ENCODE measurements around the gene SPATA31C1. TPM values are rescaled to one million over a fixed set of nuclear protein-coding genes. Genes with fewer than 3 reads are reported as not detected.
"Not testable (repeated sequence)": the region's sequence is repeated elsewhere in the genome, so short reads cannot be mapped to it uniquely, and the experiment has no call there.

SPATA31C1 gene
- not detected in 2 replicates for total RNA-seq (2014; rRNA removed; shearing (Covaris generic))
- polyA plus RNA-seq (2016; fragmentation: Nextera tagmentation; extraction: Ambion mirVana) = not detected in 2 replicates

DNA sequence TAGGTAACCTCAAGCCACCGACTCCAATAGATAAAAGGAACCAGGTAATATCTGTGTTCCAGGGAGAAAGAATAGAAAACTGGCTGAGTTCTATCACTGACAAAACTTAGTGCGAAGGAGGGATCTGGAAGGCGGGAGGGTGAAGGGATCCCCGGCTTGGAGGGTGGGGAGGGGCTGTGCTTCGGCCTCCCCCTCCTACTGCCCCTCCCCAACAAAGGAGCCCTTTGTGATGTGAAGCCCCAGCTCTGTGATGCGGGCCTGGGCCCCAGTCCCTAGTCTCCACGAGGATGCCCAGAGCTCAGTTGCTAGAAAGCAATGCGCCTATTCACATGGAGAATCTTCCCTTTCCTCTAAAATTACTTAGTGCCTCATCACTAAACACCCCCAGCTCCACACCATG lies at the start of gene SPATA31C1:
Gene SPATA31C1, plus strand, starts transcription at position 301 of the 400 bp plus-strand sequence.
- H3K27ac ChIP-seq; H2AFZ ChIP-seq; H3K4me3 ChIP-seq; H3K9ac ChIP-seq; H3K36me3 ChIP-seq (ENCODE audit: low read depth); H3K79me2 ChIP-seq (ENCODE audit: insufficient read depth); in situ Hi-C loops (cut with MboI); DNase-seq; H3K9me2 ChIP-seq (ENCODE audit: insufficient read depth); H4K20me1 ChIP-seq (ENCODE audit: insufficient read depth); H3K4me2 ChIP-seq (ENCODE audit: unreplicated experiment); H3K9me3 ChIP-seq (ENCODE audit: low read depth); H3K4me1 ChIP-seq (ENCODE audit: insufficient read depth); H3F3A ChIP-seq (ENCODE audit: insufficient read depth); H3K27me3 ChIP-seq (replicated peaks; ENCODE audit: insufficient read depth): not testable (repeated sequence)
- WGBS, 2 experiments (ENCODE audit: low coverage in 1 of 2, low lambda C conversion rate in 2 of 2, missing lambda C conversion rate in 2 of 2) = no CpG with 5 or more reads among the region's 8 CpGs

DNA sequence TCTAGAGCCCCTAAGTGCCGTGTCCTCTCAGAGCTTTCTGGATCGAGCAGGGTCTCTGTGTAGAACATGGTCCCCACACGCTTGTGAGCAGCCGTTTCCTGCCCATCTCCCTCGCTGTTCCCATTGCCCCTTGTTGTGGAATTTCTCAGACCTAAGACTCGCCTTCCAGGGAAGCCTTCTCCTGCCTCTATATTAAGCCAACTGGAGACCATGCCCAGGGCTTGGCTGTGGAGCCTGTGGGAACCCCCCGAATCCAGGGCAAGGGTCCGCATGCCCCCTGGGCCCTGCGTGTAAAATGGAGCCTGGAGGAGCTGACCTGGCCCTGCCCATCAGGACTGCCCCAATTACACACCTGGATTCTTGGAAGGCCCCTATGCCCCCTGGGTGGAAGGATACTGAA lies 49.6 kb upstream of the SPATA31C1 start:
- Histone ChIP-seq H4K20me1 (ENCODE audit: insufficient read depth) (no peaks in the 10 kb centered on the region), H3K4me2 (ENCODE audit: unreplicated experiment) (no peak overlapping the region), H3K9ac (no peak overlapping the region), H3K79me2 (ENCODE audit: insufficient read depth) (no peaks in the 10 kb centered on the region), H3K36me3 (ENCODE audit: low read depth) (no peaks in the 10 kb centered on the region), H2AFZ (no peak overlapping the region), H3K4me3 (no peak overlapping the region), H3F3A (ENCODE audit: insufficient read depth) (peaks cover 7% of the 10 kb centered on the region), H3K27ac (no peak overlapping the region), H3K27me3 (replicated peaks; ENCODE audit: insufficient read depth) (no peaks in the 10 kb centered on the region), H3K9me3 (ENCODE audit: low read depth) (no peaks in the 10 kb centered on the region), H3K9me2 (ENCODE audit: insufficient read depth) (no peaks in the 10 kb centered on the region), H3K4me1 (ENCODE audit: insufficient read depth) (peaks cover 8% of the 10 kb centered on the region)
- no peak for TF ChIP-seq EZH2phosphoT487 (IDR thresholded peaks at IDR 0.05; ENCODE audit: insufficient read depth, low read depth)
- TF ChIP-seq EZH2 (IDR thresholded peaks at IDR 0.05; ENCODE audit: insufficient read depth, poor library complexity, severe bottlenecking) = no peak
- 87 to 94% methylated on average over 9 of the region's 9 CpGs for WGBS, 2 experiments (ENCODE audit: low coverage in 1 of 2, low lambda C conversion rate in 2 of 2, missing lambda C conversion rate in 2 of 2)
- DNase-seq = no peak
- in situ Hi-C loops (cut with MboI) = no loop called here

DNA sequence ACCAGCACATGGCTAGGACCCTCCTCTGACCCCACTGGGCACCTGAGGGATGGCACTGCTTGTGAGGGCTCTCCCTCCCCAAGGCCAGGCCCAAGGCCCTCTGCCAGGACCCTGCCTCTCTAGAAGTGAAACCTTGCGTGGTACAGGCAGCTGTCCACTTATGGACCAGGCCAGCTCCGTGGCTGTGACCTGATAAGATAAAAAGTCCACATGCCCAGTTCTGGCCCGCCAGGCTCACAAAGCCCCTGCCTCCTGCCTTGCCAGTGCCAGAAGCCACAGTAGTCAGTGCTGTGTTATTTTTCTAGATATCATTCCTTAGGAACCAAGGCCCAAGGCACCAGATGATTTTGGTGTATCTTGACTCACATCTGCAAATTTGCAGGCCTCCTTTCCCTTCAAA lies 49.1 kb upstream of the SPATA31C1 start:
- Histone ChIP-seq H3K27me3 (replicated peaks; ENCODE audit: insufficient read depth) (no peaks in the 10 kb centered on the region), H3K9me3 (ENCODE audit: low read depth) (no peaks in the 10 kb centered on the region), H3K36me3 (ENCODE audit: low read depth) (no peaks in the 10 kb centered on the region), H3K27ac (no peak overlapping the region), H4K20me1 (ENCODE audit: insufficient read depth) (no peaks in the 10 kb centered on the region), H3K4me1 (ENCODE audit: insufficient read depth) (peaks cover 4% of the 10 kb centered on the region; the same call in 1 of the 2 replicates), H3K9ac (no peak overlapping the region), H3F3A (ENCODE audit: insufficient read depth) (peaks cover 3% of the 10 kb centered on the region; the same call in 1 of the 2 replicates), H3K4me2 (ENCODE audit: unreplicated experiment) (no peak overlapping the region), H2AFZ (no peak overlapping the region), H3K4me3 (no peak overlapping the region), H3K79me2 (ENCODE audit: insufficient read depth) (no peaks in the 10 kb centered on the region), H3K9me2 (ENCODE audit: insufficient read depth) (no peaks in the 10 kb centered on the region)
- TF ChIP-seq EZH2 (IDR thresholded peaks at IDR 0.05; ENCODE audit: insufficient read depth, poor library complexity, severe bottlenecking) = no peak
- no peak for TF ChIP-seq EZH2phosphoT487 (IDR thresholded peaks at IDR 0.05; ENCODE audit: insufficient read depth, low read depth)
- no peak for DNase-seq
- in situ Hi-C loops (cut with MboI) = no loop called here
- 98 to 100% methylated on average over 3 of the region's 3 CpGs for WGBS, 2 experiments (ENCODE audit: low coverage in 1 of 2, low lambda C conversion rate in 2 of 2, missing lambda C conversion rate in 2 of 2)

DNA sequence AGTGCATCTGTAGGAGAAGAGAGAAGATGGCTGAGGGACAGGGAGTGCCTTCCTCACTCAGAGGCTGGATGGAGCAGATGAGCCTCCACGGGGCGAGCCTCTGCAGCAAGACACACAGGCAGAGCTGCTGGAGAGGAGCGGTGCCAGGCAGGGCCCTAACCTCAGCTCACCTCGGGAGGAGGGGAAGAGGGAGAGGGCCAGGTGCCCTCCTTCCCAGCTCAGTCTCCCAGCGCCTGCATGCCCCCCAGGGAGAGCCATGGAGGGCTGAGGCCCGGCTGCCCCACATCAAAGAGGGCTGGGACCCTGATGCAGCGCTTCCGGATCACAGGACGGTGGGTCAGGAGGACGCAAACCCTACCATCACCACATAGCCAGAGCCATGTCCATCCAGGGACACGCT lies 48.7 kb upstream of the SPATA31C1 start:
- H2AFZ ChIP-seq = no peak overlapping the region
- 82 to 84% methylated on average over 10 to 11 of the region's 11 CpGs for WGBS, 2 experiments (ENCODE audit: low coverage in 1 of 2, low lambda C conversion rate in 2 of 2, missing lambda C conversion rate in 2 of 2)
- in situ Hi-C loops (cut with MboI) = no loop called here

More for the DNA sequence above, 48.7 kb upstream of the SPATA31C1 start:
- DNase-seq = no peak
- Histone ChIP-seq H3K4me3 (no peak overlapping the region), H3K4me2 (ENCODE audit: unreplicated experiment) (no peak overlapping the region), H3F3A (ENCODE audit: insufficient read depth) (no peaks in the 10 kb centered on the region), H3K9me3 (ENCODE audit: low read depth) (no peaks in the 10 kb centered on the region), H3K79me2 (ENCODE audit: insufficient read depth) (no peaks in the 10 kb centered on the region), H3K27ac (no peak overlapping the region), H3K36me3 (ENCODE audit: low read depth) (no peaks in the 10 kb centered on the region), H3K27me3 (replicated peaks; ENCODE audit: insufficient read depth) (no peaks in the 10 kb centered on the region), H3K9me2 (ENCODE audit: insufficient read depth) (no peaks in the 10 kb centered on the region), H3K9ac (no peak overlapping the region), H3K4me1 (ENCODE audit: insufficient read depth) (peaks cover 4% of the 10 kb centered on the region; the same call in 1 of the 2 replicates), H4K20me1 (ENCODE audit: insufficient read depth) (no peaks in the 10 kb centered on the region)
- TF ChIP-seq EZH2phosphoT487 (IDR thresholded peaks at IDR 0.05; ENCODE audit: insufficient read depth, low read depth) (no peak), EZH2 (IDR thresholded peaks at IDR 0.05; ENCODE audit: insufficient read depth, poor library complexity, severe bottlenecking) (no peak)
